ENCODE data around the gene MAP3K9.

DNA sequence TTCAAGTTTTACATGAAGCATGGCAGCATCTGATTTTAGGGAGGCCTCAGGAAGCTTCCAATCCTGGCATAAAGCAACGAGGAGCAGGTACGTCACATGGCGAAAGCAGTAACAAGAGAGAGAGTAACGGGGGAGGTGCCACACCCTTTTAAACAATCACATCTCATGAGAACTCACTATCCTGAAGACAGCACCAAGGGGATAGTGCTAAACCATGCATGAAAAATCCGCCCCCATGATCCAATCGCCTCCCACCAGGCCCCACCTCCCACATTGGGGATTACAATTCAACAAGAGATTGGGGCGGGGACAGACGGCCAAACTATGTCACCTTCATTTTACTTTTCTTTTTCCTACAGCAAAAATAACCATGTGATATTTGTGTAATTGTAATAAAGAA lies 7.2 kb upstream of the MAP3K9 start:
- TF ChIP-seq, protein P1, sequence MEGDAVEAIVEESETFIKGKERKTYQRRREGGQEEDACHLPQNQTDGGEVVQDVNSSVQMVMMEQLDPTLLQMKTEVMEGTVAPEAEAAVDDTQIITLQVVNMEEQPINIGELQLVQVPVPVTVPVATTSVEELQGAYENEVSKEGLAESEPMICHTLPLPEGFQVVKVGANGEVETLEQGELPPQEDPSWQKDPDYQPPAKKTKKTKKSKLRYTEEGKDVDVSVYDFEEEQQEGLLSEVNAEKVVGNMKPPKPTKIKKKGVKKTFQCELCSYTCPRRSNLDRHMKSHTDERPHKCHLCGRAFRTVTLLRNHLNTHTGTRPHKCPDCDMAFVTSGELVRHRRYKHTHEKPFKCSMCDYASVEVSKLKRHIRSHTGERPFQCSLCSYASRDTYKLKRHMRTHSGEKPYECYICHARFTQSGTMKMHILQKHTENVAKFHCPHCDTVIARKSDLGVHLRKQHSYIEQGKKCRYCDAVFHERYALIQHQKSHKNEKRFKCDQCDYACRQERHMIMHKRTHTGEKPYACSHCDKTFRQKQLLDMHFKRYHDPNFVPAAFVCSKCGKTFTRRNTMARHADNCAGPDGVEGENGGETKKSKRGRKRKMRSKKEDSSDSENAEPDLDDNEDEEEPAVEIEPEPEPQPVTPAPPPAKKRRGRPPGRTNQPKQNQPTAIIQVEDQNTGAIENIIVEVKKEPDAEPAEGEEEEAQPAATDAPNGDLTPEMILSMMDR (IDR thresholded peaks at IDR 0.05; ENCODE audit: insufficient read depth, low read length, poor library complexity, severe bottlenecking) = no peak
- TF ChIP-seq EZH2phosphoT487 (conservative IDR thresholded peaks at IDR 0.05; ENCODE audit: low read length) = no peak
